ENCODE results near the gene ARPP19.

GRCh38 chr15:52511084-52511483 lies 57.7 kb downstream of the ARPP19 start:
- TF ChIP-seq, protein P1, sequence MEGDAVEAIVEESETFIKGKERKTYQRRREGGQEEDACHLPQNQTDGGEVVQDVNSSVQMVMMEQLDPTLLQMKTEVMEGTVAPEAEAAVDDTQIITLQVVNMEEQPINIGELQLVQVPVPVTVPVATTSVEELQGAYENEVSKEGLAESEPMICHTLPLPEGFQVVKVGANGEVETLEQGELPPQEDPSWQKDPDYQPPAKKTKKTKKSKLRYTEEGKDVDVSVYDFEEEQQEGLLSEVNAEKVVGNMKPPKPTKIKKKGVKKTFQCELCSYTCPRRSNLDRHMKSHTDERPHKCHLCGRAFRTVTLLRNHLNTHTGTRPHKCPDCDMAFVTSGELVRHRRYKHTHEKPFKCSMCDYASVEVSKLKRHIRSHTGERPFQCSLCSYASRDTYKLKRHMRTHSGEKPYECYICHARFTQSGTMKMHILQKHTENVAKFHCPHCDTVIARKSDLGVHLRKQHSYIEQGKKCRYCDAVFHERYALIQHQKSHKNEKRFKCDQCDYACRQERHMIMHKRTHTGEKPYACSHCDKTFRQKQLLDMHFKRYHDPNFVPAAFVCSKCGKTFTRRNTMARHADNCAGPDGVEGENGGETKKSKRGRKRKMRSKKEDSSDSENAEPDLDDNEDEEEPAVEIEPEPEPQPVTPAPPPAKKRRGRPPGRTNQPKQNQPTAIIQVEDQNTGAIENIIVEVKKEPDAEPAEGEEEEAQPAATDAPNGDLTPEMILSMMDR (conservative IDR thresholded peaks at IDR 0.05; ENCODE audit: low read depth in 2 of 2): no peak
- no peak for TF ChIP-seq POLR2AphosphoS5 (IDR thresholded peaks at IDR 0.05; ENCODE audit: low read depth)
- TF ChIP-seq EZH2 (IDR thresholded peaks at IDR 0.05; ENCODE audit: low read depth, unreplicated experiment): no peak
- no peak for TF ChIP-seq EZH2phosphoT487 (IDR thresholded peaks at IDR 0.05; ENCODE audit: unreplicated experiment)
- no peak for TF ChIP-seq STAT1 (IDR thresholded peaks at IDR 0.05; ENCODE audit: unreplicated experiment)
- no peak for TF ChIP-seq REST (IDR thresholded peaks at IDR 0.05; ENCODE audit: unreplicated experiment)
- TF ChIP-seq NANOG (IDR thresholded peaks at IDR 0.05; ENCODE audit: borderline replicate concordance): no peak
- TF ChIP-seq, protein P2, sequence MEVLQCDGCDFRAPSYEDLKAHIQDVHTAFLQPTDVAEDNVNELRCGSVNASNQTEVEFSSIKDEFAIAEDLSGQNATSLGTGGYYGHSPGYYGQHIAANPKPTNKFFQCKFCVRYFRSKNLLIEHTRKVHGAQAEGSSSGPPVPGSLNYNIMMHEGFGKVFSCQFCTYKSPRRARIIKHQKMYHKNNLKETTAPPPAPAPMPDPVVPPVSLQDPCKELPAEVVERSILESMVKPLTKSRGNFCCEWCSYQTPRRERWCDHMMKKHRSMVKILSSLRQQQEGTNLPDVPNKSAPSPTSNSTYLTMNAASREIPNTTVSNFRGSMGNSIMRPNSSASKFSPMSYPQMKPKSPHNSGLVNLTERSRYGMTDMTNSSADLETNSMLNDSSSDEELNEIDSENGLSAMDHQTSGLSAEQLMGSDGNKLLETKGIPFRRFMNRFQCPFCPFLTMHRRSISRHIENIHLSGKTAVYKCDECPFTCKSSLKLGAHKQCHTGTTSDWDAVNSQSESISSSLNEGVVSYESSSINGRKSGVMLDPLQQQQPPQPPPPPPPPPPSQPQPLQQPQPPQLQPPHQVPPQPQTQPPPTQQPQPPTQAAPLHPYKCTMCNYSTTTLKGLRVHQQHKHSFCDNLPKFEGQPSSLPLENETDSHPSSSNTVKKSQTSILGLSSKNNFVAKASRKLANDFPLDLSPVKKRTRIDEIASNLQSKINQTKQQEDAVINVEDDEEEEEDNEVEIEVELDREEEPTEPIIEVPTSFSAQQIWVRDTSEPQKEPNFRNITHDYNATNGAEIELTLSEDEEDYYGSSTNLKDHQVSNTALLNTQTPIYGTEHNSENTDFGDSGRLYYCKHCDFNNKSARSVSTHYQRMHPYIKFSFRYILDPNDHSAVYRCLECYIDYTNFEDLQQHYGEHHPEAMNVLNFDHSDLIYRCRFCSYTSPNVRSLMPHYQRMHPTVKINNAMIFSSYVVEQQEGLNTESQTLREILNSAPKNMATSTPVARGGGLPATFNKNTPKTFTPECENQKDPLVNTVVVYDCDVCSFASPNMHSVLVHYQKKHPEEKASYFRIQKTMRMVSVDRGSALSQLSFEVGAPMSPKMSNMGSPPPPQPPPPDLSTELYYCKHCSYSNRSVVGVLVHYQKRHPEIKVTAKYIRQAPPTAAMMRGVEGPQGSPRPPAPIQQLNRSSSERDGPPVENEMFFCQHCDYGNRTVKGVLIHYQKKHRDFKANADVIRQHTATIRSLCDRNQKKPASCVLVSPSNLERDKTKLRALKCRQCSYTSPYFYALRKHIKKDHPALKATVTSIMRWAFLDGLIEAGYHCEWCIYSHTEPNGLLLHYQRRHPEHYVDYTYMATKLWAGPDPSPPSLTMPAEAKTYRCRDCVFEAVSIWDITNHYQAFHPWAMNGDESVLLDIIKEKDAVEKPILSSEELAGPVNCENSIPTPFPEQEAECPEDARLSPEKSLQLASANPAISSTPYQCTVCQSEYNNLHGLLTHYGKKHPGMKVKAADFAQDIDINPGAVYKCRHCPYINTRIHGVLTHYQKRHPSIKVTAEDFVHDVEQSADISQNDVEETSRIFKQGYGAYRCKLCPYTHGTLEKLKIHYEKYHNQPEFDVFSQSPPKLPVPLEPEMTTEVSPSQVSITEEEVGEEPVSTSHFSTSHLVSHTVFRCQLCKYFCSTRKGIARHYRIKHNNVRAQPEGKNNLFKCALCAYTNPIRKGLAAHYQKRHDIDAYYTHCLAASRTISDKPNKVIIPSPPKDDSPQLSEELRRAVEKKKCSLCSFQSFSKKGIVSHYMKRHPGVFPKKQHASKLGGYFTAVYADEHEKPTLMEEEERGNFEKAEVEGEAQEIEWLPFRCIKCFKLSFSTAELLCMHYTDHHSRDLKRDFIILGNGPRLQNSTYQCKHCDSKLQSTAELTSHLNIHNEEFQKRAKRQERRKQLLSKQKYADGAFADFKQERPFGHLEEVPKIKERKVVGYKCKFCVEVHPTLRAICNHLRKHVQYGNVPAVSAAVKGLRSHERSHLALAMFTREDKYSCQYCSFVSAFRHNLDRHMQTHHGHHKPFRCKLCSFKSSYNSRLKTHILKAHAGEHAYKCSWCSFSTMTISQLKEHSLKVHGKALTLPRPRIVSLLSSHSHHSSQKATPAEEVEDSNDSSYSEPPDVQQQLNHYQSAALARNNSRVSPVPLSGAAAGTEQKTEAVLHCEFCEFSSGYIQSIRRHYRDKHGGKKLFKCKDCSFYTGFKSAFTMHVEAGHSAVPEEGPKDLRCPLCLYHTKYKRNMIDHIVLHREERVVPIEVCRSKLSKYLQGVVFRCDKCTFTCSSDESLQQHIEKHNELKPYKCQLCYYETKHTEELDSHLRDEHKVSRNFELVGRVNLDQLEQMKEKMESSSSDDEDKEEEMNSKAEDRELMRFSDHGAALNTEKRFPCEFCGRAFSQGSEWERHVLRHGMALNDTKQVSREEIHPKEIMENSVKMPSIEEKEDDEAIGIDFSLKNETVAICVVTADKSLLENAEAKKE (CRISPR knock-in tag; IDR thresholded peaks at IDR 0.05): no peak
- no peak for TF ChIP-seq ETS1 (IDR thresholded peaks at IDR 0.05)
- TF ChIP-seq CREB1 (CRISPR knock-in tag; IDR thresholded peaks at IDR 0.05; ENCODE audit: low read depth): no peak
- no peak for TF ChIP-seq ZNF331 (CRISPR knock-in tag; IDR thresholded peaks at IDR 0.05; ENCODE audit: low read depth)
- TF ChIP-seq ZNF114 (CRISPR knock-in tag; IDR thresholded peaks at IDR 0.05): no peak
- no peak for TF ChIP-seq JUNB (IDR thresholded peaks at IDR 0.05; ENCODE audit: unreplicated experiment)

All from GM23338 (cell line).